Cerebellar cortex (tissue), 1 donor: Measurements from ENCODE around the gene RIC8B.

Experiments
- DNase-seq: peaks from one replicate; pipeline ENCODE4 v3.0.0-alpha.2; 2015; ENCODE audit warnings: low spot score

RIC8B gene

GRCh38 chr12:106758349-106759110 is 16.0 kb upstream of the RIC8B start:
- DNase-seq: no peak

- DNase-seq: no peak
Measured at GRCh38 chr12:106759526-106760183, 14.8 kb upstream of the RIC8B start.

DNA sequence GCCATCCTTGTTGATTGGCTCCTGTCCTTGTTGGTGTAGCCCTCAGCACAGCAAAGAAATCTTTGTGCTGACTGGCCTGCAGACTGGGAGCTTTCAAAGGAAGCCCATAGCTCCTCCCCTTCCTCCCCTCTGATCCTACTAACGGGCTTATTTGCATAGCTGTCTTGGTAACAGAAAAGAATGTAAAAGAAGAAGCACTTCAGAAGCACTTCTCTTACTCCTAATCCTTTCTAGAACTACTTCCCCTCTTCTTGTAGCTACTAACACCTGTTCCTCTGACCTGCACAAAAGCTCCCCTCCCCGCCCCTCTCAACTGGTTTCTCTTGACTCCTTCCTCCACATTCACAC is 14.3 kb upstream of the RIC8B start:
- no peak for DNase-seq

DNA sequence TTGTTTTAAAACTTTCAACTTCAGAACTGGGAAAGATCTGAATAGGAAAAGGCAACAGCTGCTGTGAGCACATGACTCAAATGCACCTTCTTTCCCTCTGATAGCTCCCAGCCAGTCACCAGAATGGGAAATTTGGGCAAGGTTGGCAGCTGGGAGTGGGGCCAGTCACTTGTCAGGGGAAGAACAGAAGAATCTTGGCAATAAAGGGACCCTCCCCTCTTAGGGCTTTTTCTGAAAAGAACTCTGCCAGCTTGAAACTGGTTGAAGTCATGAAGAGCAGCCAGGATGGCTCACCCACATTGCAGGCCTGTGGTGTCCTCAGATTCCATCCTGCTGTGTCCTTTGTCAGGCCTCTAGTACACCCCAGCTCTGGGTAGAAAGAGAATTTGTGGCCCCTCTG is 10.3 kb upstream of the RIC8B start:
- no peak for DNase-seq

- DNase-seq: no peak
Measured at GRCh38 chr12:106764738-106765137, 9.7 kb upstream of the RIC8B start.

- DNase-seq: peak; percentile 69
Measured at GRCh38 chr12:106766393-106766826, 8.1 kb upstream of the RIC8B start.

DNA sequence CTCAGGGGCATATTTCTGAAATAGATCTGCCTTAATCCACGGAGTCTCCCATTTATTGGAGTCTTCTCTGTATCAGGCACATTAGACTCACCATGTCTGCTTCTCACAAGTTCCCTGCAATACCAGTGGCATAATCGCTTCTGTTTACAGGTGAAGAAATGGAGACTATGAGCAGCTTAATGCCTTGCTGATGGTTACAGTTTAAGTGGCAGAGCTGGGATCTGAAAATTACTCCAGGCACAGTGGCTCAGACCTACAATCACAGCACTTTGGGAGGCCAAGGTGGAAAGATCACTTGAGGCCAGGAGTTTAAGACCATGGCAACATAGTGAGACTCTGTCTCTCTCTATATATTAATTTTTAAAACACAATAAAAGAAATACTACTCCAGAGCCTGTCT is 7.3 kb upstream of the RIC8B start:
- peak; percentile 52 for DNase-seq

GRCh38 chr12:106767954-106768822 is 6.3 kb upstream of the RIC8B start:
- DNase-seq: peak; percentile 81

GRCh38 chr12:106769078-106769477 is 5.4 kb upstream of the RIC8B start:
- DNase-seq: peak; percentile 80

DNA sequence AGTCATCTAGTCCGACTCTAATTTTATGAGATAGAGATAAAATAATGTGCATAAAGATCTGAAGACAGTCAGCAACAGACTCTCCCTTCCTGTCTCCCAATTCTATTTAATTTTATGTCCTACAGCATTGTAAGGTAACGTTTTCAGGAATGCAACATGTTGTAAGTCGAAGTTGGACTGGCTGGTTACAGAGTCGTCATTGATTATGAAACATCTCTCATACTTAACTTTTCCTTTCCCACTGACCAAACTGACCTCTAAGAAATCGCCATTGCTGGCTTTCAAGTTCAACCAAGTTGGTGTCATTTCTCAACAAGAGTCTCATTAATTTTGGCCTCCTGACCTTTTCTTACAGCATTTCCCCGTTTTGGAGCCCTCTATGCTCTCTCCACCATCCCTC is 4.9 kb upstream of the RIC8B start:
- DNase-seq: no peak

DNA sequence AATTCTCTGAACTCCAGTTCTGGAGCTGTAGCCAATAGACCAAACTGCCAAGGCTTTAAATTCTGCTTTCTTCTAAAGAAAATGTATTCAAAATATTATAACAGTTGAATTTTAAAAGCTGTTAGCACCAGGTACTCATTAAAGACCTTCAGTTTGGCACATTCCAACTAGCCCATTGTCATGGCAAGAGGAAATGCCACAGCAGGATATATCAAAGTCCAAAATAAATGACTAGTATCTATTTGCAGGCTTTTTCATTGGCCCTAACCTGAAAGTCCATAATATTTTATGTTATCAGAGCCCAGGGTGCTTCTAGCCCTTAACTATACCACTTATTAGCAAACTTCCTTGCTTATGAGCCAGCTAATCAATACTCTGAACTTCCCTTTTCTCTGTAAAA is 3.1 kb upstream of the RIC8B start:
- DNase-seq: no peak

DNA sequence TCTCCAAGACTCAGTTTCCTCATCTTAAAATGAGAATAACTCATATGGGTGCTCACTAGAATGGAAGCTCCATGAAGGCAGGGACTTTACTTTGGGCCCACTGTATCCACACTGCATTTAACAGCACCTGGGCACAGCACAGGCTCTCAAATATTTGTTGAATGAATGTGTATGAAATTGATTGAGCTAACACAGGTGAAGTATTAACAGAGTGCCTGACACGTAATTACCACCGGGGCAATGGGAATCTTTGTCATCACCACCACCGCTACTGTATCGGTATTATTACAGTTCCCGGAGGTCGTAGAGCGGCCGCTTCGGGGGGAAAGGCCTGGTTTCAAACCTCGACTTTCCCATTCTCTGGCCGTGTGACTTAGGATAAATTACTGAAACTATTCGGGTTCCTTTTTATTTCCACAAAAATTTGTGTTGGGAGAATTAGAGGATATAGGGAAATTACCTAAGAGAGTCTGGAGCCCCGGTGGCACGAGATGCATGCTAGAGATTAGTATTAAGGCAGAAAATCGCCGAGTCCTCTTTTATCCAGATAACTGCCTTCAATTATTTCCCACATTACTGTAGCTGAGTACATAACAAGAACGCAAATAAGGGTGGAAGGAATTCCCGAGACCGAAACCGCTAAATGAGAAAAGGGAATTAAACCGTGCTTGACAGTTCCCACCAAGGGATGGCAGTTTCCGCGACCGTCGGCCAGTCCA is 1.0 kb upstream of the RIC8B start:
- DNase-seq: no peak

- no peak for DNase-seq
Measured at GRCh38 chr12:106774808-106775524, 484 bp downstream of the RIC8B start.

DNA sequence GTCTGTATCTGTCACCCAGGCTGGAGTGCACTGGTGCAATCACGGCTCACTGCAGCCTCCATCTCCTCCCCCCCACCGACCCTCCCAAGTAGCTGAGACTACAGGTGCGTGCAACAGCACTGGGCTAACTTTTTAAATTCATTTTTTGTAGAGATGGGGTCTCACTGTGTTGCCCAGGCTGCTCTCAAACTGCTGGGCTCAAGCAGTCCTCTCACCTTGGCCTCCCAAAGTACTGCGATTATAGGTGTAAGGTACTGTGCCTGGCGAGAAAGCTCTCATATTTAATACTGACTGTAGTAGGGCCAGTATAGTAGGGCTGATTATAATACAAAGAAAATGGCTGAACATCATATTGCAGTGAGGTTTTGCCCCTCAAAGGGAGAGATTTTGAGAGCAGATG is 2.4 kb downstream of the RIC8B start:
- no peak for DNase-seq

DNA sequence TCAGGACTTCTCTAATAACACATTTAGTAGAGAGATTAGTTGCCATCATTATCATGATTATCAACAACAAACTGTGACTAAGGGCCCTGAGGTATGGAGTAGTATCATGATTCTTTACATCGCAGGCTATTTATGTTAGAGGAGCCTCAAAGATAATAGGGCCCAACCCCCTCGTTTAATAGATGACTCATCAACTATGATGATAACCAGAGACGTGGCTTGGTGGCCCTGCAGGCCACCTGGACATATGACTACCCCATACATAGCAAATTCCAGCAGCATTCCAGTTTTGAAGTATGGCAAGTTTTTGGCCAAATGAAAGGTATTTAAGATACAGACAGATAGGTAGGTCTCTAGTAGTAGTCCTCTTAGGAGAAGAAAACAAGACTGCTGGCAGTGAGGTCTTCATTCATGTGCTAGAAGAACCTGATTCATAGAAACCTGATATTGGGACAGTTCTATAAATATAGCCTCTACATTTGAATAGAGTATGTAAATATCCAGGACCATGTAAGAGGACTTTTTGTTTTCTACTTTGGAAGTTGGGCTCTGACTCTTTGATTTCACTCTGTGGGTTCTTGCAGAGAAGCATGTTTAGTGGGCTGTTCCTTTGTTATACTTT is 5.6 kb downstream of the RIC8B start:
- no peak for DNase-seq

- no peak for DNase-seq
Measured at GRCh38 chr12:106782619-106783018, 8.1 kb downstream of the RIC8B start.

DNA sequence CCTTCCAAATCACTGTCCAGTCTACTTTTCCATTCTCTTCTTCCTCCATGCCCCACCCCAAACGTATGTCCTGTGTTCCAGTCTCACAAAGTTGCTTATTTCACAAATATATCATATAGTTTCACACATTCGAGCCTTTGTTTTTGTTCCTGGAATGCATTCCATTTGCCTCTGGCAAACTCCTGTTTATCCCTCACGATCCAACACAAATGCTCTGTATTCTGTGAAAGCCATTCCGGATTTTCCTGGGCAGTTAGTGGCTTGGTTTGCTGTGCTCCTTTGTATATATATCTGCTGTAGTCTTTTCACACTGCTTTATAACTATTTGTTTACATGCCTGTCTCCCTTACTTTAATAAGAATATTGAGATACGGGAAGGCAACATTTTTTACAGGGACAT is 9.0 kb downstream of the RIC8B start:
- DNase-seq: no peak

DNA sequence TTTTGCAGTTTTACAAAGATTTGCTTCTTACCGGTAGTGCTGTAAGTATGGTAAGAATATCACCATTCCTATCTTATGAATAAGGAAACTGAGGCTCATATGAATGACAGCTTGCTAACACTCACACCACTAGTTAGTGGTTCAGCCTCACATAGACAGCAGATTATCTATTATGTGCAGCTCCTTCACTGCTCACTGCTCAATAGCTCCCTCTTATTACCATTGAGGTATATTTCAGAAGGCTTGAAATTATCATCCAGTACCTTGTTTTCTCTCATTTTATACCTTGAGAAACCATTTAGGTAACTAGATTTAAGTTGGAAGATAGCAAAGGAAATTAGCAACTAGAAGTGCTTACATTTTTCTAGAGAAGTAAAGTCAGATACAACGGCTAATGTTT is 15.5 kb downstream of the RIC8B start:
- DNase-seq: no peak

- DNase-seq: no peak
Measured at GRCh38 chr12:106791531-106791930, 17.0 kb downstream of the RIC8B start.

DNA sequence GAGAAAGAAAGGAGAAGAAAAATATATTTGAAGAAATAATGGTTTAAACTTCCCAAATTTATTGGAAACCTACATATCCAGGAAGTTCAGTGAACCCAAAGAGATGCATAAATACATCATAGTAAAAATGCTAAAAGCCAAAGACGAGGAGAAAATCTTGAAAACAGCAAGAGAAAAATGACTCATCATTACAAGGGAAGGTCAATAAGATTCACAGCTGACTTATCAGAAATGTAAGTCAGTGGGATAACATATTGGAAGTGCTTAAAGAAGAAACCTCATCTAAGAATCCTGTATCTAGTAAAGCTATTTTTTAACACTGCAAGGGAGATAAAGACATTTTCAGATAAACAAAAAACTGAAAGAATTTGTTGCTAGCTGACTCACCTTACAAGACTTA is 19.9 kb downstream of the RIC8B start:
- no peak for DNase-seq

DNA sequence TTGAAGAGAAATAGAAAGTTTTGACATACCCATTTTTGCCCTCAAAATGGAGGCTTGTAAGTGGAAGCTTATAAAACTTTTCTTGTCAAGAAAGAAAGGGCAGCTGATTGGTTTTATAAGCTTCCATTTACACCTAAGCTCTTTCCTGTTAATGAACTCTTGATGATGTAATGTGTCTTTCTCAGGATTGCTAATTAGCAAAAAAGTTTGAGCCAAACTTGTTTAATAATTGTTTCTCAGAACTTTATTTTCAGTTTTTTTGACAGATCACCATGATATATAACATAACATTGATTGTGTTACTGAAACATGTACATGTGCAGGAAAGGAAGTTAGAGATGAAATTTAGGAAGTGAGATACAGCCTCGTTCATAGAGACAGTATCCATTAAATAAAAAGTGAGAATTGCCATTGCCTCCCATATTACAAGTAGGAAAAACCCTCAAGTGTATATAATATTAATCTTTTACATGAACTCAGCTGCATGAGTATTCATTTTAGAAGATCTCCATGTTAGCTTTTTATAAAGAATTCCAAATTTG is 26.8 kb downstream of the RIC8B start:
- DNase-seq: no peak
